GM23338 (cell line): ENCODE data around the gene DIP2B. TPM values are rescaled to one million over a fixed set of nuclear protein-coding genes. Genes with fewer than 3 reads are reported as not detected.

Experiments
- EZH2 ChIP-seq: fragments of 200-600 bp; sonication (generic); IDR thresholded peaks from one replicate; pipeline ENCODE4 v1.8.0; 2017; ENCODE audit warnings: antibody characterized with exemption, mild to moderate bottlenecking, low read depth; ENCODE audit not compliant: unreplicated experiment
- NANOG ChIP-seq: IDR thresholded peaks from 2 replicates; pipeline ENCODE4 v1.6.1; 2016; ENCODE audit warnings: antibody characterized with exemption, borderline replicate concordance
- ZNF331 ChIP-seq: fragments of 250-450 bp; sonication (Bioruptor Pico); IDR thresholded peaks from 2 replicates; pipeline ENCODE4 v1.5.0; 2020; ENCODE audit warnings: low read depth, mild to moderate bottlenecking, moderate library complexity
- polyA plus RNA-seq: library from polyadenylated mRNA; unstranded; fragments of >200 nt; fragmentation: Nextera tagmentation; extraction: Ambion mirVana; gene quantifications from 2 replicates; pipeline ENCODE4 v1.2.1, GENCODE V29; 2016
- total RNA-seq: library from RNA; depleted of rRNA; stranded (reverse); fragments of >200 nt; shearing (Covaris generic); gene quantifications from 2 replicates; pipeline ENCODE4 v1.2.3, GENCODE V29; 2014
- TF ChIP-seq, protein P1 (sequence below): fragments of 250-450 bp; sonication (Bioruptor Pico); IDR thresholded peaks from 2 replicates; pipeline ENCODE4 v1.5.0; 2020; ENCODE audit warnings: mild to moderate bottlenecking, moderate library complexity
- TF ChIP-seq, protein P2 (sequence below): IDR thresholded peaks from one replicate; pipeline ENCODE4 v1.6.1; 2018; ENCODE audit warnings: antibody characterized with exemption; ENCODE audit not compliant: unreplicated experiment
- TF ChIP-seq, protein P3 (sequence below): IDR thresholded peaks from 2 replicates; pipeline ENCODE4 v1.6.1; 2016; ENCODE audit warnings: antibody characterized with exemption

DIP2B gene
- total and polyA plus RNA-seq, 2 experiments from 2014 or later = 8.0 to 36.4 TPM

DNA sequence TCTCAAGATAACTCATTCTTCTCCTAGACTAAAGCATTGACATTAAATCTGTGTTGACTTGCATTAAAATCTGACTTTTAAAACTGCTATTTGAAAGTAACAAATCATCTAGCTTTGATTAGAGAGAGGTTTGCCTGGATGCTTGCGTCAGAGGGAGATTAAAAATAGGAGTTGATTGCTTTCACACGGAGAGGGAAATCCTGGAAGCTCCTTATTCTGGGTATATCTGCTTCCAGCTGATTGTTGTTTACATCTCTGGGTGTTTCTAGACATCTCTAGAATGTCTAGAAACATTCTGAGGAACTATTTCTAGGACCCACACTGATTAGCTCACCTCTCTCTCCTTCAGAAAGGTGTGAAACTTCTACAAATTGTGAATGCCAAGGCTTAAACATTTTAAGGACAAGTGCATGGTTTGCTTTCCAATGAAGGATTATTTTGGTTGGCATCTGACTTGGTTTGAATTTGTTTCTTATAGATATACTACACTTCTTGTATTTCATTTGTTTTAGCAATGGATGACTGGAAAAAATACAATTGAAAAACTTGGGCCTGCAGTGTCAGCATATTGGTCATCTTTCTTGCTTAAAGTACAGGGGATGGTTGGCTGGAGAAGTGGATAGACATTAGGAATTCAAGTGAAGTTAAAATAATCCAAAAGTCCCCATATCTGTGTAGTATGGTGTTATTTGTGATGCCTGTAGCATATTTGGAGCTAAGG is 2.1 kb downstream of the DIP2B start (continued):
- TF ChIP-seq, protein P1, sequence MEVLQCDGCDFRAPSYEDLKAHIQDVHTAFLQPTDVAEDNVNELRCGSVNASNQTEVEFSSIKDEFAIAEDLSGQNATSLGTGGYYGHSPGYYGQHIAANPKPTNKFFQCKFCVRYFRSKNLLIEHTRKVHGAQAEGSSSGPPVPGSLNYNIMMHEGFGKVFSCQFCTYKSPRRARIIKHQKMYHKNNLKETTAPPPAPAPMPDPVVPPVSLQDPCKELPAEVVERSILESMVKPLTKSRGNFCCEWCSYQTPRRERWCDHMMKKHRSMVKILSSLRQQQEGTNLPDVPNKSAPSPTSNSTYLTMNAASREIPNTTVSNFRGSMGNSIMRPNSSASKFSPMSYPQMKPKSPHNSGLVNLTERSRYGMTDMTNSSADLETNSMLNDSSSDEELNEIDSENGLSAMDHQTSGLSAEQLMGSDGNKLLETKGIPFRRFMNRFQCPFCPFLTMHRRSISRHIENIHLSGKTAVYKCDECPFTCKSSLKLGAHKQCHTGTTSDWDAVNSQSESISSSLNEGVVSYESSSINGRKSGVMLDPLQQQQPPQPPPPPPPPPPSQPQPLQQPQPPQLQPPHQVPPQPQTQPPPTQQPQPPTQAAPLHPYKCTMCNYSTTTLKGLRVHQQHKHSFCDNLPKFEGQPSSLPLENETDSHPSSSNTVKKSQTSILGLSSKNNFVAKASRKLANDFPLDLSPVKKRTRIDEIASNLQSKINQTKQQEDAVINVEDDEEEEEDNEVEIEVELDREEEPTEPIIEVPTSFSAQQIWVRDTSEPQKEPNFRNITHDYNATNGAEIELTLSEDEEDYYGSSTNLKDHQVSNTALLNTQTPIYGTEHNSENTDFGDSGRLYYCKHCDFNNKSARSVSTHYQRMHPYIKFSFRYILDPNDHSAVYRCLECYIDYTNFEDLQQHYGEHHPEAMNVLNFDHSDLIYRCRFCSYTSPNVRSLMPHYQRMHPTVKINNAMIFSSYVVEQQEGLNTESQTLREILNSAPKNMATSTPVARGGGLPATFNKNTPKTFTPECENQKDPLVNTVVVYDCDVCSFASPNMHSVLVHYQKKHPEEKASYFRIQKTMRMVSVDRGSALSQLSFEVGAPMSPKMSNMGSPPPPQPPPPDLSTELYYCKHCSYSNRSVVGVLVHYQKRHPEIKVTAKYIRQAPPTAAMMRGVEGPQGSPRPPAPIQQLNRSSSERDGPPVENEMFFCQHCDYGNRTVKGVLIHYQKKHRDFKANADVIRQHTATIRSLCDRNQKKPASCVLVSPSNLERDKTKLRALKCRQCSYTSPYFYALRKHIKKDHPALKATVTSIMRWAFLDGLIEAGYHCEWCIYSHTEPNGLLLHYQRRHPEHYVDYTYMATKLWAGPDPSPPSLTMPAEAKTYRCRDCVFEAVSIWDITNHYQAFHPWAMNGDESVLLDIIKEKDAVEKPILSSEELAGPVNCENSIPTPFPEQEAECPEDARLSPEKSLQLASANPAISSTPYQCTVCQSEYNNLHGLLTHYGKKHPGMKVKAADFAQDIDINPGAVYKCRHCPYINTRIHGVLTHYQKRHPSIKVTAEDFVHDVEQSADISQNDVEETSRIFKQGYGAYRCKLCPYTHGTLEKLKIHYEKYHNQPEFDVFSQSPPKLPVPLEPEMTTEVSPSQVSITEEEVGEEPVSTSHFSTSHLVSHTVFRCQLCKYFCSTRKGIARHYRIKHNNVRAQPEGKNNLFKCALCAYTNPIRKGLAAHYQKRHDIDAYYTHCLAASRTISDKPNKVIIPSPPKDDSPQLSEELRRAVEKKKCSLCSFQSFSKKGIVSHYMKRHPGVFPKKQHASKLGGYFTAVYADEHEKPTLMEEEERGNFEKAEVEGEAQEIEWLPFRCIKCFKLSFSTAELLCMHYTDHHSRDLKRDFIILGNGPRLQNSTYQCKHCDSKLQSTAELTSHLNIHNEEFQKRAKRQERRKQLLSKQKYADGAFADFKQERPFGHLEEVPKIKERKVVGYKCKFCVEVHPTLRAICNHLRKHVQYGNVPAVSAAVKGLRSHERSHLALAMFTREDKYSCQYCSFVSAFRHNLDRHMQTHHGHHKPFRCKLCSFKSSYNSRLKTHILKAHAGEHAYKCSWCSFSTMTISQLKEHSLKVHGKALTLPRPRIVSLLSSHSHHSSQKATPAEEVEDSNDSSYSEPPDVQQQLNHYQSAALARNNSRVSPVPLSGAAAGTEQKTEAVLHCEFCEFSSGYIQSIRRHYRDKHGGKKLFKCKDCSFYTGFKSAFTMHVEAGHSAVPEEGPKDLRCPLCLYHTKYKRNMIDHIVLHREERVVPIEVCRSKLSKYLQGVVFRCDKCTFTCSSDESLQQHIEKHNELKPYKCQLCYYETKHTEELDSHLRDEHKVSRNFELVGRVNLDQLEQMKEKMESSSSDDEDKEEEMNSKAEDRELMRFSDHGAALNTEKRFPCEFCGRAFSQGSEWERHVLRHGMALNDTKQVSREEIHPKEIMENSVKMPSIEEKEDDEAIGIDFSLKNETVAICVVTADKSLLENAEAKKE (CRISPR knock-in tag) = no peak
- TF ChIP-seq, protein P2, sequence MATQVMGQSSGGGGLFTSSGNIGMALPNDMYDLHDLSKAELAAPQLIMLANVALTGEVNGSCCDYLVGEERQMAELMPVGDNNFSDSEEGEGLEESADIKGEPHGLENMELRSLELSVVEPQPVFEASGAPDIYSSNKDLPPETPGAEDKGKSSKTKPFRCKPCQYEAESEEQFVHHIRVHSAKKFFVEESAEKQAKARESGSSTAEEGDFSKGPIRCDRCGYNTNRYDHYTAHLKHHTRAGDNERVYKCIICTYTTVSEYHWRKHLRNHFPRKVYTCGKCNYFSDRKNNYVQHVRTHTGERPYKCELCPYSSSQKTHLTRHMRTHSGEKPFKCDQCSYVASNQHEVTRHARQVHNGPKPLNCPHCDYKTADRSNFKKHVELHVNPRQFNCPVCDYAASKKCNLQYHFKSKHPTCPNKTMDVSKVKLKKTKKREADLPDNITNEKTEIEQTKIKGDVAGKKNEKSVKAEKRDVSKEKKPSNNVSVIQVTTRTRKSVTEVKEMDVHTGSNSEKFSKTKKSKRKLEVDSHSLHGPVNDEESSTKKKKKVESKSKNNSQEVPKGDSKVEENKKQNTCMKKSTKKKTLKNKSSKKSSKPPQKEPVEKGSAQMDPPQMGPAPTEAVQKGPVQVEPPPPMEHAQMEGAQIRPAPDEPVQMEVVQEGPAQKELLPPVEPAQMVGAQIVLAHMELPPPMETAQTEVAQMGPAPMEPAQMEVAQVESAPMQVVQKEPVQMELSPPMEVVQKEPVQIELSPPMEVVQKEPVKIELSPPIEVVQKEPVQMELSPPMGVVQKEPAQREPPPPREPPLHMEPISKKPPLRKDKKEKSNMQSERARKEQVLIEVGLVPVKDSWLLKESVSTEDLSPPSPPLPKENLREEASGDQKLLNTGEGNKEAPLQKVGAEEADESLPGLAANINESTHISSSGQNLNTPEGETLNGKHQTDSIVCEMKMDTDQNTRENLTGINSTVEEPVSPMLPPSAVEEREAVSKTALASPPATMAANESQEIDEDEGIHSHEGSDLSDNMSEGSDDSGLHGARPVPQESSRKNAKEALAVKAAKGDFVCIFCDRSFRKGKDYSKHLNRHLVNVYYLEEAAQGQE = no peak
- TF ChIP-seq ZNF331 (CRISPR knock-in tag) (no peak), EZH2 (no peak), NANOG (no peak)
- TF ChIP-seq, protein P3, sequence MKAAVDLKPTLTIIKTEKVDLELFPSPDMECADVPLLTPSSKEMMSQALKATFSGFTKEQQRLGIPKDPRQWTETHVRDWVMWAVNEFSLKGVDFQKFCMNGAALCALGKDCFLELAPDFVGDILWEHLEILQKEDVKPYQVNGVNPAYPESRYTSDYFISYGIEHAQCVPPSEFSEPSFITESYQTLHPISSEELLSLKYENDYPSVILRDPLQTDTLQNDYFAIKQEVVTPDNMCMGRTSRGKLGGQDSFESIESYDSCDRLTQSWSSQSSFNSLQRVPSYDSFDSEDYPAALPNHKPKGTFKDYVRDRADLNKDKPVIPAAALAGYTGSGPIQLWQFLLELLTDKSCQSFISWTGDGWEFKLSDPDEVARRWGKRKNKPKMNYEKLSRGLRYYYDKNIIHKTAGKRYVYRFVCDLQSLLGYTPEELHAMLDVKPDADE = no peak
